Uterus (tissue), 4 donors: Measurements from ENCODE around the gene CUL3. TPM values are rescaled to one million over a fixed set of nuclear protein-coding genes. Genes with fewer than 3 reads are reported as not detected.

Experiments used
- DNase-seq, 2 donors: peaks; one replicate each; pipeline ENCODE4 v3.0.0-alpha.2; 2019 to 2020
- H3K27ac ChIP-seq, 2 donors: fragments of 200-600 bp; sonication (generic); 1 replicate in 1 of 2; 2 replicates in 1 of 2; pipeline ENCODE4 v1.5.1; 2016 to 2018
- H3K27me3 ChIP-seq, 2 donors: fragments of 200-600 bp; sonication (generic); one replicate each; pipeline ENCODE4 v1.5.1; 2018 to 2019; ENCODE audit warnings: control low read depth in 1 of 2
- H3K36me3 ChIP-seq, 2 donors: fragments of 200-600 bp; sonication (generic); one replicate each; pipeline ENCODE4 v1.5.1; 2019; ENCODE audit warnings: control low read depth in 1 of 2
- H3K4me1 ChIP-seq, 2 donors: fragments of 200-600 bp; sonication (generic); one replicate each; pipeline ENCODE4 v1.5.1; 2018 to 2019; ENCODE audit warnings: control low read depth in 1 of 2
- H3K4me3 ChIP-seq, 2 donors: fragments of 200-600 bp; sonication (generic); 1 replicate in 1 of 2; 2 replicates in 1 of 2; pipeline ENCODE4 v1.5.1; 2018 to 2019; ENCODE audit warnings: mild to moderate bottlenecking in 1 of 2
- H3K9me3 ChIP-seq, 2 donors: fragments of 200-600 bp; sonication (generic); one replicate each; pipeline ENCODE4 v1.5.1; 2019; ENCODE audit warnings: control low read depth in 1 of 2
- CTCF ChIP-seq, 4 experiments: fragments of 200-600 bp in 2 of 4; fragments of 450-650 bp in 2 of 4; sonication (generic) in 2 of 4; IDR thresholded peaks; one replicate each; pipeline ENCODE4 v1.5.1; 2016 to 2019; ENCODE audit warnings: antibody characterized with exemption in 4 of 4, mild to moderate bottlenecking in 2 of 4, moderate library complexity in 1 of 4
- POLR2A ChIP-seq, 2 donors: fragments of 450-650 bp; IDR thresholded peaks; one replicate each; pipeline ENCODE4 v1.6.1; 2016; ENCODE audit warnings: antibody characterized with exemption in 2 of 2, mild to moderate bottlenecking in 1 of 2, moderate library complexity in 1 of 2
- intact Hi-C: fragments of 100-400 bp; cut with DNase I; formaldehyde crosslinking; loops from one replicate; pipeline ENCODE4 v1.15.1; 2023; ENCODE audit warnings: low total_unique reads
- total RNA-seq, 4 donors: library from RNA; depleted of rRNA in 3 of 4; stranded (reverse); fragments of >200 nt in 3 of 4; gene quantifications; one replicate each; pipeline versions ENCODE4 v1.1.0 to v1.2.4, GENCODE V29; 2014 to 2023
- donor health status: DM: yes; HTN: yes; CAD: no.

The CUL3 gene
- total RNA-seq, 4 donors from 2014 or later, result 37.4 to 126 (median 97.5) TPM

GRCh38 chr2:224580248-224580647 is 4.9 kb downstream of the CUL3 start:
- TF ChIP-seq CTCF (IDR thresholded peaks at IDR 0.05) (no peak), POLR2A (IDR thresholded peaks at IDR 0.05) (no peak)
- DNase-seq, result no peak

GRCh38 chr2:224579411-224579810 is 5.8 kb downstream of the CUL3 start:
- no peaks in the 10 kb centered on the region for H3K9me3 ChIP-seq
- no peak overlapping the region for H3K4me3 ChIP-seq
- intact Hi-C loops, result no loop called here
- no peak for DNase-seq
- H3K4me1 ChIP-seq, result peaks cover 6 to 10% of the 10 kb centered on the region in 2 donors
- TF ChIP-seq POLR2A (IDR thresholded peaks at IDR 0.05) (no peak), CTCF (IDR thresholded peaks at IDR 0.05) (no peak)
- no peaks in the 10 kb centered on the region for H3K36me3 ChIP-seq
- H3K27me3 ChIP-seq, result no peaks in the 10 kb centered on the region
- no peak overlapping the region for H3K27ac ChIP-seq

More at GRCh38 chr2:224580248-224580647, 4.9 kb downstream of the CUL3 start:
- H3K4me3 ChIP-seq, result no peak overlapping the region
- H3K27me3 ChIP-seq, result no peaks in the 10 kb centered on the region
- H3K36me3 ChIP-seq, result no peaks in the 10 kb centered on the region
- no peak overlapping the region for H3K27ac ChIP-seq
- H3K9me3 ChIP-seq, result no peaks in the 10 kb centered on the region
- peaks cover 6 to 10% of the 10 kb centered on the region in 2 donors for H3K4me1 ChIP-seq
- intact Hi-C loops, result no loop called here

- Histone ChIP-seq H3K4me3 (no peak overlapping the region), H3K36me3 (no peaks in the 10 kb centered on the region), H3K27me3 (no peaks in the 10 kb centered on the region), H3K9me3 (no peaks in the 10 kb centered on the region), H3K27ac (no peak overlapping the region), H3K4me1 (peaks cover 6 to 10% of the 10 kb centered on the region in 2 donors)
- no peak for DNase-seq
- TF ChIP-seq POLR2A (IDR thresholded peaks at IDR 0.05) (no peak), CTCF (IDR thresholded peaks at IDR 0.05) (no peak)
- intact Hi-C loops, result no loop called here
Observed at GRCh38 chr2:224577541-224577940, 7.6 kb downstream of the CUL3 start.

- no peak overlapping the region for H3K4me3 ChIP-seq
- H3K9me3 ChIP-seq, result no peaks in the 10 kb centered on the region
- no peaks in the 10 kb centered on the region for H3K36me3 ChIP-seq
- DNase-seq, result no peak
- no peaks in the 10 kb centered on the region for H3K27me3 ChIP-seq
- no peak for TF ChIP-seq CTCF (IDR thresholded peaks at IDR 0.05)
- no peak overlapping the region for H3K27ac ChIP-seq
- intact Hi-C loops, result no loop called here
- H3K4me1 ChIP-seq, result peaks cover 6 to 10% of the 10 kb centered on the region in 2 donors
Observed at GRCh38 chr2:224576088-224576715, 9.0 kb downstream of the CUL3 start.

GRCh38 chr2:224574423-224575084 is 10.6 kb downstream of the CUL3 start:
- intact Hi-C loops, result no loop called here
- TF ChIP-seq POLR2A (IDR thresholded peaks at IDR 0.05) (no peak), CTCF (IDR thresholded peaks at IDR 0.05) (no peak)
- DNase-seq, result no peak
- no peaks in the 10 kb centered on the region for H3K36me3 ChIP-seq
- no peaks in the 10 kb centered on the region for H3K27me3 ChIP-seq
- peak overlapping the region in 1 of 2 donors; percentile 22 for H3K27ac ChIP-seq
- H3K9me3 ChIP-seq, result no peaks in the 10 kb centered on the region
- peaks cover 6 to 10% of the 10 kb centered on the region in 2 donors for H3K4me1 ChIP-seq
- H3K4me3 ChIP-seq, result peak overlapping the region in 1 of 2 donors; percentile 6
